Stomach (tissue), 9 donors: Measurements from ENCODE around the gene IL1A. TPM values are rescaled to one million over a fixed set of nuclear protein-coding genes. Genes with fewer than 3 reads are reported as not detected.

Experiments used
- DNase-seq, 2 donors: peaks; one replicate each; pipeline versions ENCODE4 v3.0.0 to v3.0.0-alpha.2; 2013 to 2019
- H3K27ac ChIP-seq, 5 donors: fragments of 200-600 bp in 4 of 5; sonication (generic) in 4 of 5; one replicate each; pipeline ENCODE4 v1.5.1; 2013 to 2019; ENCODE audit warnings: mild to moderate bottlenecking in 1 of 5, moderate library complexity in 1 of 5
- H3K27me3 ChIP-seq, 3 donors: fragments of 200-600 bp; sonication (generic); one replicate each; pipeline ENCODE4 v1.5.1; 2017 to 2019; ENCODE audit warnings: mixed run types in 1 of 3
- H3K36me3 ChIP-seq, 4 donors: fragments of 200-600 bp; sonication (generic); 1 replicate in 3 of 4; 2 replicates in 1 of 4; pipeline ENCODE4 v1.5.1; 2016 to 2019
- H3K4me1 ChIP-seq, 4 donors: fragments of 200-600 bp; sonication (generic); one replicate each; pipeline ENCODE4 v1.5.1; 2016 to 2019
- H3K4me3 ChIP-seq, 4 donors: fragments of 200-600 bp; sonication (generic) in 3 of 4; one replicate each; pipeline ENCODE4 v1.5.1; 2016 to 2019; ENCODE audit warnings: mild to moderate bottlenecking in 1 of 4
- H3K9me3 ChIP-seq, 4 donors: fragments of 200-600 bp; sonication (generic); one replicate each; pipeline ENCODE4 v1.5.1; 2016 to 2019
- CTCF ChIP-seq, 7 experiments: fragments of 450-650 bp in 4 of 7; fragments of 200-600 bp in 3 of 7; sonication (generic) in 3 of 7; IDR thresholded peaks; one replicate each; pipeline ENCODE4 v1.5.1; 2016 to 2019; ENCODE audit warnings: antibody characterized with exemption in 7 of 7, control low read depth in 2 of 7, mild to moderate bottlenecking in 1 of 7
- EP300 ChIP-seq: sonication (generic); formaldehyde crosslinking; IDR thresholded peaks from one replicate; pipeline ENCODE4 v1.6.1; 2017; ENCODE audit warnings: antibody characterized with exemption
- POLR2A ChIP-seq, 4 donors: fragments of 450-650 bp; IDR thresholded peaks; one replicate each; pipeline ENCODE4 v1.6.1; 2016; ENCODE audit warnings: antibody characterized with exemption in 4 of 4, control low read depth in 2 of 4, mild to moderate bottlenecking in 1 of 4, moderate library complexity in 1 of 4
- POLR2AphosphoS5 ChIP-seq, 3 donors: sonication (generic); formaldehyde crosslinking; IDR thresholded peaks; one replicate each; pipeline ENCODE4 v1.6.1; 2016; ENCODE audit warnings: antibody characterized with exemption in 3 of 3
- WGBS, 5 donors: extraction: QIAGEN DNeasy Blood & Tissue Kit in 3 of 5; methylation state at CpG; one replicate each; pipeline versions ENCODE4 v1.1.5 to v1.1.7; 2013 to 2018; 5-methylcytosine and 5-hydroxymethylcytosine counted together
- intact Hi-C: fragments of 100-400 bp; cut with DNase I; formaldehyde crosslinking; loops from one replicate; pipeline ENCODE4 v1.15.1; 2023; ENCODE audit warnings: low total_unique reads
- polyA plus RNA-seq, 3 donors: library from polyadenylated mRNA; stranded (reverse); fragments of 200-250 nt; gene quantifications; one replicate each; pipeline ENCODE4 v1.2.3, GENCODE V29; 2013
- total RNA-seq, 5 donors: library from RNA; depleted of rRNA; stranded (reverse); fragments of >200 nt; gene quantifications; one replicate each; pipeline versions ENCODE4 v1.1.0 to v1.2.3, GENCODE V29; 2014 to 2016
- donor health status: healthy with polysubstance abuse.
- donor health status: Bipolar disorder and iron deficiency.
- donor health status: healthy.

IL1A gene
- total and polyA plus RNA-seq, 8 donors, result 0.44 to 2.5 TPM; not detected in 6

GRCh38 chr2:112814278-112814677 lies 30.0 kb upstream of the IL1A start:
- Histone ChIP-seq H3K27ac (no peak overlapping the region), H3K36me3 (no peaks in the 10 kb centered on the region), H3K4me1 (peaks cover 0 to 36% (median 15%) of the 10 kb centered on the region in 4 donors), H3K9me3 (no peaks in the 10 kb centered on the region), H3K4me3 (no peak overlapping the region), H3K27me3 (no peaks in the 10 kb centered on the region)
- no peak for DNase-seq
- intact Hi-C loops, result no loop called here
- 73 to 87% (median 78%) methylated on average over 2 of the region's 2 CpGs for WGBS, 5 donors
- TF ChIP-seq POLR2A (IDR thresholded peaks at IDR 0.05), result no peak
- no peak for TF ChIP-seq POLR2AphosphoS5 (IDR thresholded peaks at IDR 0.05)
- TF ChIP-seq EP300, result no peak
- no peak for TF ChIP-seq CTCF (IDR thresholded peaks at IDR 0.05)

DNA sequence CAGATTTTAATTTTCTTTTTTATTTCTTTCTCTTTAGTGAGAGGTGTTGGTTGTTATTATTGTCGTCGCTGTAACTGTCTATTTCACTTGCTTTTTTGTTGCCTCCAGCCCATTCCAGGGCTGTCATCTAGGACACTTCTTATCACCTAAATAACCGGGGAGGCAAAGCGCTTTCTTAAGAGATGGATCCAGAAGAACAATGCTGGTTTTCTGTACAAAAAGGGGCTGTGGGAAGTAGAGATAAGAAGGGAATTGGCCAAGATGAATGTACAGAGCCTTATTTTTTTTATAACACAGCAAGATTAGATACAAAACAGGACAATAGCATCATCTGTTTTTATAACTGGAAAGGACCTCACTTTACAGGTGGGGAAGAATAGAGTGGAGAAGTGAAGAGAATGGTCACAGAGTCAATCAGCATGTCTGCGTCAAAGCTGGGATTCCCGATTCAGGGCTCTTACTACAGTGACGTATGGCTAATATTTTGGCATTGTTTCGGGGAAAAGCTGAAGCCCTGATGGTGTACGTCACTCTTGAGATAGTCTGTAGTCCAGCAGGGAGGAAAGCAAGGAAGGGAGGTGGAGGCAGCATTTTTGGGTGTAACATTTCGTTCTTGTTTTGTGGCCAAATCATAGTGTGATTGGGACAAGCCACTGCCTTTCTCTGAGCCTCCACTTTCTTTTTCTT lies 29.1 kb upstream of the IL1A start:
- DNase-seq, result peak in 1 of 2 donors; percentile 34
- Histone ChIP-seq H3K27me3 (no peaks in the 10 kb centered on the region), H3K4me3 (no peak overlapping the region), H3K27ac (no peak overlapping the region), H3K4me1 (peaks cover 0 to 35% (median 14%) of the 10 kb centered on the region in 4 donors), H3K36me3 (no peaks in the 10 kb centered on the region), H3K9me3 (no peaks in the 10 kb centered on the region)
- no peak for TF ChIP-seq EP300
- no peak for TF ChIP-seq POLR2A (IDR thresholded peaks at IDR 0.05)
- TF ChIP-seq CTCF (IDR thresholded peaks at IDR 0.05), result no peak
- no peak for TF ChIP-seq POLR2AphosphoS5 (IDR thresholded peaks at IDR 0.05)
- intact Hi-C loops, result no loop called here
- 84 to 91% (median 87%) methylated on average over 10 of the region's 10 CpGs for WGBS, 5 donors

GRCh38 chr2:112812318-112813267 lies 28.3 kb upstream of the IL1A start:
- Histone ChIP-seq H3K9me3 (peaks cover 0 to under 1% (median 0%) of the 10 kb centered on the region in 4 donors), H3K27ac (peak overlapping the region in 1 of 5 donors; percentile 49), H3K27me3 (no peaks in the 10 kb centered on the region), H3K36me3 (no peaks in the 10 kb centered on the region), H3K4me1 (peaks cover 0 to 28% (median 12%) of the 10 kb centered on the region in 4 donors), H3K4me3 (no peak overlapping the region)
- intact Hi-C loops, result no loop called here
- DNase-seq, result peak in 1 of 2 donors; percentile 59
- WGBS, 5 donors, result 57 to 73% (median 66%) methylated on average over 14 of the region's 14 CpGs
- TF ChIP-seq POLR2A (IDR thresholded peaks at IDR 0.05), result no peak
- no peak for TF ChIP-seq CTCF (IDR thresholded peaks at IDR 0.05)

- WGBS, 5 donors, result 46 to 55% (median 48%) methylated on average over 7 of the region's 7 CpGs
Measured at GRCh38 chr2:112811841-112812306, 27.6 kb upstream of the IL1A start.

More at GRCh38 chr2:112811841-112812306, 27.6 kb upstream of the IL1A start:
- intact Hi-C loops, result no loop called here
- Histone ChIP-seq H3K9me3 (peaks cover 0 to 7% (median 0%) of the 10 kb centered on the region in 4 donors), H3K4me3 (no peak overlapping the region), H3K27ac (peak overlapping the region in 2 of 5 donors; percentile 9 to 49), H3K27me3 (no peaks in the 10 kb centered on the region), H3K36me3 (no peaks in the 10 kb centered on the region), H3K4me1 (peaks cover 0 to 28% (median 12%) of the 10 kb centered on the region in 4 donors)
- DNase-seq, result peak in 1 of 2 donors; percentile 67
- TF ChIP-seq POLR2AphosphoS5 (IDR thresholded peaks at IDR 0.05), result peak; percentile 16 to 50 (median 17)
- no peak for TF ChIP-seq EP300
